GM12874 (cell line): ENCODE measurements around the gene SGMS1.

ENCODE experiments used
- CTCF ChIP-seq: IDR thresholded peaks from 2 replicates; pipeline ENCODE4 v1.5.1; 2011; ENCODE audit warnings: low read depth, mild to moderate bottlenecking, control low read depth, low read length, moderate library complexity; ENCODE audit not compliant: insufficient read depth

SGMS1 gene

GRCh38 chr10:50436805-50437204, 187.0 kb downstream of the SGMS1 start:
- no peak for TF ChIP-seq CTCF

GRCh38 chr10:50432211-50433009, 191.3 kb downstream of the SGMS1 start:
- TF ChIP-seq CTCF: no peak

- TF ChIP-seq CTCF: no peak
Observed at GRCh38 chr10:50431791-50432190, 192.0 kb downstream of the SGMS1 start.

GRCh38 chr10:50431133-50431532, 192.6 kb downstream of the SGMS1 start:
- TF ChIP-seq CTCF: no peak

- TF ChIP-seq CTCF: no peak
Observed at GRCh38 chr10:50426485-50426884, 197.3 kb downstream of the SGMS1 start.

- no peak for TF ChIP-seq CTCF
Observed at GRCh38 chr10:50423448-50423847, 200.3 kb downstream of the SGMS1 start.

- TF ChIP-seq CTCF: no peak
Observed at GRCh38 chr10:50422259-50422658, 201.5 kb downstream of the SGMS1 start.
